ENCODE results near the gene TEX44.

Gene TEX44

GRCh38 chr2:231634951-231635875 lies 42.5 kb downstream of the TEX44 start:
- no peak for DNase-seq

- no peak for DNase-seq
These were observed 47.6 kb downstream of the TEX44 start for GRCh38 chr2:231640241-231640640.

- DNase-seq: no peak
These were observed 48.0 kb downstream of the TEX44 start for GRCh38 chr2:231640641-231641111.

GRCh38 chr2:231642631-231643494 lies 50.2 kb downstream of the TEX44 start:
- peak; percentile 46 to 75 for DNase-seq

- no peak for DNase-seq
These were observed 50.8 kb downstream of the TEX44 start for GRCh38 chr2:231643495-231643888.
